Measurements from ENCODE around the gene CEP170. TPM values are rescaled to one million over a fixed set of nuclear protein-coding genes. Genes with fewer than 3 reads are reported as not detected.

CEP170 gene
- 55.2 TPM for total RNA-seq (2021; ENCODE audit: unreplicated experiment)
- 17.0 and 20.9 TPM in 2 replicates for polyA plus RNA-seq (2012)
- percentile 81 among the genes with signal in this experiment for Bru-seq, nascent RNA
- BruChase-seq, experiment 1, labeled RNA remaining after a 6-hour chase: percentile 70 among the genes with signal in this experiment
- BruChase-seq, experiment 2, labeled RNA remaining after a 2-hour chase: percentile 76 among the genes with signal in this experiment
- long read RNA-seq, partial matches to known transcripts: 26 of 44 reads
- long read RNA-seq, other reads (novel, unspliced or antisense): 13 of 44 reads

- TF ChIP-seq SIN3A (IDR thresholded peaks at IDR 0.05; ENCODE audit: low read depth) (peak; percentile 93), CTCF (IDR thresholded peaks at IDR 0.05 in 2 of 3, conservative IDR thresholded peaks at IDR 0.05 in 1 of 3; ENCODE audit: borderline replicate concordance in 1 of 3, insufficient read depth in 1 of 3, low read depth in 2 of 3, low read length in 2 of 3) (no peak), MAX (IDR thresholded peaks at IDR 0.05) (peak; percentile 44; the same call in 1 of the 2 replicates), POLR2AphosphoS5 (IDR thresholded peaks at IDR 0.05; ENCODE audit: low read depth, low read length) (peak; percentile 64; the same call in 1 of the 2 replicates)
- H3K4me1 ChIP-seq (ENCODE audit: control insufficient read depth in 1 of 2, insufficient read depth in 2 of 2, low read length in 2 of 2): peaks cover 17 to 31% of the 10 kb centered on the region in 2 experiments
- POLR2A ChIA-PET: interaction anchor here (0.7 to 3.0 kb wide), 7 partner anchors 8 to 89 kb away, joined by 3 to 23 read pairs (median 4); no protein-coding TSS in a partner anchor
- H4K20me1 ChIP-seq (ENCODE audit: insufficient read depth): no peaks in the 10 kb centered on the region; the same call in 1 of the 2 replicates
- H3K4me3 ChIP-seq (replicated peaks in 1 of 2; ENCODE audit: low read depth in 1 of 2, low read length in 2 of 2): peak within 1 kb of the TSS; percentile 80 to 94
- no peaks in the 10 kb centered on the region for H3K9me3 ChIP-seq (ENCODE audit: control insufficient read depth in 1 of 2, insufficient read depth in 1 of 2, low read depth in 1 of 2, low read length in 2 of 2)
- peak within 1 kb of the TSS; percentile 83 for H3K9ac ChIP-seq (ENCODE audit: low read length)
- BruUV-seq (replicated peaks): no TSS peak
- no peaks in the 10 kb centered on the region for H3K36me3 ChIP-seq (ENCODE audit: control insufficient read depth in 1 of 2, insufficient read depth in 2 of 2, low read length in 2 of 2)
- DNase-seq (ENCODE audit: low read depth, low spot score) (peak; percentile 92), ATAC-seq (peak; percentile 73)
- peak within 1 kb of the TSS; percentile 82 for H3K4me2 ChIP-seq (ENCODE audit: low read length)
- no peaks in the 10 kb centered on the region for H3K27me3 ChIP-seq (ENCODE audit: insufficient read depth, low read length)
- peak within 1 kb of the TSS; percentile 46 for H2AFZ ChIP-seq (ENCODE audit: low read depth, low read length, poor library complexity, severe bottlenecking)
- H3K9me2 ChIP-seq (ENCODE audit: insufficient read depth): no peaks in the 10 kb centered on the region
- intact Hi-C loops (cut with micrococcal nuclease): loop anchor here (2.0 kb wide), 1 partner anchor 14 kb away; no protein-coding TSS in a partner anchor
- peak within 1 kb of the TSS; percentile 91 for H3K27ac ChIP-seq (ENCODE audit: low read depth, low read length)
- RAD21 ChIA-PET (ENCODE audit: low non-redundant PET in 1 of 2, low total read pairs in 2 of 2, uncharacterized antibody in 2 of 2, unreplicated experiment in 2 of 2): interaction anchor here in 1 of 2 experiments (1.1 kb wide), 1 partner anchor 31 kb away, joined by 3 read pairs; no protein-coding TSS in a partner anchor
- H3K79me2 ChIP-seq (ENCODE audit: insufficient read depth, low read length): peaks cover 80% of the 10 kb centered on the region
- CTCF ChIA-PET: no interaction called here
Measured at GRCh38 chr1:243254927-243255790, at the start of gene CEP170. TSS of gene CEP170 (minus strand) at chr1:243255281. CDS start at chr1:243225280, 30,001 bp downstream.
